Lower leg skin (tissue), 4 donors: Measurements from ENCODE around the gene MYO1E. TPM values are rescaled to one million over a fixed set of nuclear protein-coding genes. Genes with fewer than 3 reads are reported as not detected.
"Not testable (repeated sequence)": the region's sequence is repeated elsewhere in the genome, so short reads cannot be mapped to it uniquely, and the experiment has no call there.

Source experiments
- DNase-seq, 2 donors: peaks; one replicate each; pipeline ENCODE4 v3.0.0-alpha.2; 2019; ENCODE audit warnings: low spot score in 2 of 2
- H3K4me3 ChIP-seq: fragments of 200-600 bp; sonication (generic); 2 replicates; pipeline ENCODE4 v1.5.1; 2017; ENCODE audit warnings: mild to moderate bottlenecking, low read depth; ENCODE audit not compliant: poor library complexity, severe bottlenecking
- POLR2A ChIP-seq, 2 donors: fragments of 450-650 bp; IDR thresholded peaks; one replicate each; pipeline ENCODE4 v1.6.1; 2016 to 2017; ENCODE audit warnings: antibody characterized with exemption in 2 of 2, mild to moderate bottlenecking in 1 of 2, moderate library complexity in 1 of 2
- WGBS, 2 donors: methylation state at CpG; one replicate each; pipeline ENCODE4 v1.1.5; 2018; 5-methylcytosine and 5-hydroxymethylcytosine counted together
- intact Hi-C: fragments of 100-400 bp; cut with DNase I; formaldehyde crosslinking; loops from one replicate; pipeline ENCODE4 v1.15.0; 2023; ENCODE audit warnings: low total_unique reads
- total RNA-seq, 4 donors: library from RNA; depleted of rRNA; stranded (reverse); fragments of >200 nt; gene quantifications; one replicate each; pipeline ENCODE4 v1.1.0, GENCODE V29; 2016
- TF ChIP-seq, protein P1 (sequence below), 3 donors: fragments of 450-650 bp; IDR thresholded peaks; one replicate each; pipeline ENCODE4 v1.5.1; 2016; ENCODE audit warnings: antibody characterized with exemption in 3 of 3, mild to moderate bottlenecking in 3 of 3, moderate library complexity in 2 of 3

The MYO1E gene
- total RNA-seq, 4 donors from 2014 or later: 134 to 218 (median 183) TPM

GRCh38 chr15:59138243-59138642 lies 234.4 kb downstream of the MYO1E start:
- 67 to 78% methylated on average over 7 of the region's 7 CpGs for WGBS, 2 donors
- no peak for DNase-seq
- intact Hi-C loops: no loop called here
- no peak for TF ChIP-seq POLR2A (IDR thresholded peaks at IDR 0.05)
- TF ChIP-seq, protein P1, sequence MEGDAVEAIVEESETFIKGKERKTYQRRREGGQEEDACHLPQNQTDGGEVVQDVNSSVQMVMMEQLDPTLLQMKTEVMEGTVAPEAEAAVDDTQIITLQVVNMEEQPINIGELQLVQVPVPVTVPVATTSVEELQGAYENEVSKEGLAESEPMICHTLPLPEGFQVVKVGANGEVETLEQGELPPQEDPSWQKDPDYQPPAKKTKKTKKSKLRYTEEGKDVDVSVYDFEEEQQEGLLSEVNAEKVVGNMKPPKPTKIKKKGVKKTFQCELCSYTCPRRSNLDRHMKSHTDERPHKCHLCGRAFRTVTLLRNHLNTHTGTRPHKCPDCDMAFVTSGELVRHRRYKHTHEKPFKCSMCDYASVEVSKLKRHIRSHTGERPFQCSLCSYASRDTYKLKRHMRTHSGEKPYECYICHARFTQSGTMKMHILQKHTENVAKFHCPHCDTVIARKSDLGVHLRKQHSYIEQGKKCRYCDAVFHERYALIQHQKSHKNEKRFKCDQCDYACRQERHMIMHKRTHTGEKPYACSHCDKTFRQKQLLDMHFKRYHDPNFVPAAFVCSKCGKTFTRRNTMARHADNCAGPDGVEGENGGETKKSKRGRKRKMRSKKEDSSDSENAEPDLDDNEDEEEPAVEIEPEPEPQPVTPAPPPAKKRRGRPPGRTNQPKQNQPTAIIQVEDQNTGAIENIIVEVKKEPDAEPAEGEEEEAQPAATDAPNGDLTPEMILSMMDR (IDR thresholded peaks at IDR 0.05): no peak
- no peak overlapping the region for H3K4me3 ChIP-seq

- no peak for DNase-seq
- WGBS, 2 donors: 43 to 55% methylated on average over 2 of the region's 2 CpGs
- H3K4me3 ChIP-seq: no peak overlapping the region
- no peak for TF ChIP-seq POLR2A (IDR thresholded peaks at IDR 0.05)
- TF ChIP-seq, protein P1 (IDR thresholded peaks at IDR 0.05): no peak
- intact Hi-C loops: no loop called here
Observed at GRCh38 chr15:59137566-59137965, 235.1 kb downstream of the MYO1E start.

DNA sequence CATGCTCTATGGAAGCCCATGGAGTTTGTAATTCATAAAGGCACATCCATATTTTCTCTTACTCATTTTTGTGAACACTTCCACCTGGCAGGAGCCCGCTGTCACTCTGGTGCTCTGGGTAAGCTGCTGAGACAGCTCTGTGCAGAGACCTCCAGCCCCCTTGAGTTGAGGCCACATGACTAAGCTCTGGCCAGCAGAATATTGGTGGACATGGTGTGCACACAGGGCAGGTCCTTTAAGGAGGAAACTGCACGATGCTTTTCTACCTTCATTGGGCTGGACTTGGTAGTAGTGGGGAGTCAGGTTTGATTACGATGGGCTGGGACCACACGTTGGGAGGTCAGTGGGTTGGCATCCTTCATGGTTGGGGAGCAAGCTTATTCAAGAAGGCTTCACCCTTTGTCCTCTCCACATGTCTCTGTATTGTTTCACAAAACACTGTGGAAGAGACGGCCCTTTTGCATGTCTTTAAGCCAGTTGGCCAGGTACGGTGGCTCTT lies 238.7 kb downstream of the MYO1E start:
- no peak for TF ChIP-seq POLR2A (IDR thresholded peaks at IDR 0.05)
- TF ChIP-seq, protein P1 (IDR thresholded peaks at IDR 0.05): no peak
- no peak overlapping the region for H3K4me3 ChIP-seq
- WGBS, 2 donors: 95 to 98% methylated on average over 6 of the region's 6 CpGs
- intact Hi-C loops: no loop called here
- no peak for DNase-seq

GRCh38 chr15:59131969-59132562 lies 240.6 kb downstream of the MYO1E start:
- no peak overlapping the region for H3K4me3 ChIP-seq
- intact Hi-C loops: no loop called here
- TF ChIP-seq, protein P1 (IDR thresholded peaks at IDR 0.05): no peak
- no peak for TF ChIP-seq POLR2A (IDR thresholded peaks at IDR 0.05)

GRCh38 chr15:59131456-59131855 lies 241.2 kb downstream of the MYO1E start:
- intact Hi-C loops: no loop called here
- 96 to 98% methylated on average over 16 of the region's 16 CpGs for WGBS, 2 donors
- H3K4me3 ChIP-seq: no peak overlapping the region
- DNase-seq: no peak
- TF ChIP-seq POLR2A (IDR thresholded peaks at IDR 0.05): no peak
- TF ChIP-seq, protein P1 (IDR thresholded peaks at IDR 0.05): no peak

More at GRCh38 chr15:59131969-59132562, 240.6 kb downstream of the MYO1E start:
- WGBS, 2 donors: 89 to 91% methylated on average over 3 of the region's 3 CpGs
- DNase-seq: no peak

- 78 to 92% methylated on average over 1 of the region's 1 CpG for WGBS, 2 donors
- intact Hi-C loops, H3K4me3 ChIP-seq, DNase-seq: not testable (repeated sequence)
Observed at GRCh38 chr15:59127255-59127654, 245.4 kb downstream of the MYO1E start.

GRCh38 chr15:59125683-59126082 lies 247.0 kb downstream of the MYO1E start:
- WGBS, 2 donors: 93 to 96% methylated on average over 4 of the region's 4 CpGs
- DNase-seq, H3K4me3 ChIP-seq, intact Hi-C loops: not testable (repeated sequence)
